ENCODE measurements around the gene COL28A1.

COL28A1 gene

GRCh38 chr7:7535691-7536090, at the start of gene COL28A1:
COL28A1 (minus strand) TSS chr7:7535873; CDS start chr7:7532875, 2,998 bp downstream.
- no peak for TF ChIP-seq CTCF (conservative IDR thresholded peaks at IDR 0.05; ENCODE audit: low read length)
- TF ChIP-seq EZH2phosphoT487 (IDR thresholded peaks at IDR 0.05; ENCODE audit: borderline replicate concordance), result no peak
- Histone ChIP-seq H3K4me1 (ENCODE audit: insufficient read depth, low read length, poor library complexity, severe bottlenecking) (no peaks in the 10 kb centered on the region), H3K9me3 (ENCODE audit: insufficient read depth, low read depth, low read length) (no peaks in the 10 kb centered on the region), H2AFZ (ENCODE audit: low read length) (no peak within 1 kb of the TSS), H3K9ac (ENCODE audit: low read depth, low read length, poor library complexity, severe bottlenecking) (no peak within 1 kb of the TSS), H3K9me2 (replicated peaks; ENCODE audit: low read depth, low read length) (no peaks in the 10 kb centered on the region), H3K4me3 (ENCODE audit: low read length, poor library complexity, severe bottlenecking) (no peak within 1 kb of the TSS), H3F3A (ENCODE audit: low read depth) (no peaks in the 10 kb centered on the region), H3K4me2 (ENCODE audit: low read depth, low read length, poor library complexity, severe bottlenecking) (no peak within 1 kb of the TSS), H3K79me2 (ENCODE audit: insufficient read depth, low read length) (no peaks in the 10 kb centered on the region), H3K36me3 (ENCODE audit: insufficient read depth, low read length) (no peaks in the 10 kb centered on the region), H3K27me3 (ENCODE audit: insufficient read depth, low read length, poor library complexity, severe bottlenecking) (no peaks in the 10 kb centered on the region), H4K20me1 (ENCODE audit: insufficient read depth, low read length, poor library complexity, severe bottlenecking) (no peaks in the 10 kb centered on the region)

- peaks cover 9% of the 10 kb centered on the region for H3K4me1 ChIP-seq (ENCODE audit: insufficient read depth, low read length, poor library complexity, severe bottlenecking)
- no peaks in the 10 kb centered on the region for H3K79me2 ChIP-seq (ENCODE audit: insufficient read depth, low read length)
- no peaks in the 10 kb centered on the region for H3K9me2 ChIP-seq (replicated peaks; ENCODE audit: low read depth, low read length)
- 0 out of 2 replicates have a peak, but pooled peaks cover 4% of the 10 kb centered on the region for H3F3A ChIP-seq (ENCODE audit: low read depth)
- no peak overlapping the region for H3K4me3 ChIP-seq (ENCODE audit: low read length, poor library complexity, severe bottlenecking)
- no peak overlapping the region for H3K4me2 ChIP-seq (ENCODE audit: low read depth, low read length, poor library complexity, severe bottlenecking)
- TF ChIP-seq EZH2phosphoT487 (IDR thresholded peaks at IDR 0.05; ENCODE audit: borderline replicate concordance), result no peak
- TF ChIP-seq CTCF (conservative IDR thresholded peaks at IDR 0.05; ENCODE audit: low read length), result no peak
- H2AFZ ChIP-seq (ENCODE audit: low read length), result no peak overlapping the region
- H3K36me3 ChIP-seq (ENCODE audit: insufficient read depth, low read length), result no peaks in the 10 kb centered on the region
- H3K9me3 ChIP-seq (ENCODE audit: insufficient read depth, low read depth, low read length), result no peaks in the 10 kb centered on the region
- H3K27me3 ChIP-seq (ENCODE audit: insufficient read depth, low read length, poor library complexity, severe bottlenecking), result no peaks in the 10 kb centered on the region
- H4K20me1 ChIP-seq (ENCODE audit: insufficient read depth, low read length, poor library complexity, severe bottlenecking), result no peaks in the 10 kb centered on the region
- no peak overlapping the region for H3K9ac ChIP-seq (ENCODE audit: low read depth, low read length, poor library complexity, severe bottlenecking)
Observed at GRCh38 chr7:7584653-7585052, 49.0 kb upstream of the COL28A1 start.

GRCh38 chr7:7583731-7584130, 48.1 kb upstream of the COL28A1 start:
- H3K4me2 ChIP-seq (ENCODE audit: low read depth, low read length, poor library complexity, severe bottlenecking), result no peak overlapping the region
- no peak overlapping the region for H3K9ac ChIP-seq (ENCODE audit: low read depth, low read length, poor library complexity, severe bottlenecking)
- no peak for TF ChIP-seq CTCF (conservative IDR thresholded peaks at IDR 0.05; ENCODE audit: low read length)
- TF ChIP-seq EZH2phosphoT487 (IDR thresholded peaks at IDR 0.05; ENCODE audit: borderline replicate concordance), result no peak
- no peaks in the 10 kb centered on the region for H3K79me2 ChIP-seq (ENCODE audit: insufficient read depth, low read length)
- no peaks in the 10 kb centered on the region for H3K27me3 ChIP-seq (ENCODE audit: insufficient read depth, low read length, poor library complexity, severe bottlenecking)
- H3K9me3 ChIP-seq (ENCODE audit: insufficient read depth, low read depth, low read length), result no peaks in the 10 kb centered on the region
- H4K20me1 ChIP-seq (ENCODE audit: insufficient read depth, low read length, poor library complexity, severe bottlenecking), result no peaks in the 10 kb centered on the region
- 0 out of 2 replicates have a peak, but pooled peaks cover 4% of the 10 kb centered on the region for H3F3A ChIP-seq (ENCODE audit: low read depth)
- H3K4me3 ChIP-seq (ENCODE audit: low read length, poor library complexity, severe bottlenecking), result no peak overlapping the region
- no peaks in the 10 kb centered on the region for H3K36me3 ChIP-seq (ENCODE audit: insufficient read depth, low read length)
- H3K9me2 ChIP-seq (replicated peaks; ENCODE audit: low read depth, low read length), result no peaks in the 10 kb centered on the region
- no peak overlapping the region for H2AFZ ChIP-seq (ENCODE audit: low read length)
- peaks cover 8% of the 10 kb centered on the region for H3K4me1 ChIP-seq (ENCODE audit: insufficient read depth, low read length, poor library complexity, severe bottlenecking)
